Ecto neural progenitor cell (in vitro differentiated cells): ENCODE measurements around the gene GNPTAB.
"Not testable (repeated sequence)": the region's sequence is repeated elsewhere in the genome, so short reads cannot be mapped to it uniquely, and the experiment has no call there.

ENCODE experiments used
- DNase-seq: peaks from one replicate; pipeline ENCODE4 v3.0.0-alpha.2; 2018; ENCODE audit warnings: low spot score

GNPTAB gene

GRCh38 chr12:101852998-101853397 is 22.2 kb upstream of the GNPTAB start:
- no peak for DNase-seq

- DNase-seq, result no peak
Observed at GRCh38 chr12:101850199-101850598, 19.4 kb upstream of the GNPTAB start.

GRCh38 chr12:101847325-101847724 is 16.6 kb upstream of the GNPTAB start:
- no peak for DNase-seq

- no peak for DNase-seq
Observed at GRCh38 chr12:101845137-101845711, 14.5 kb upstream of the GNPTAB start.

- no peak for DNase-seq
Observed at GRCh38 chr12:101841069-101841468, 10.3 kb upstream of the GNPTAB start.

- DNase-seq, result peak; percentile 72
Observed at GRCh38 chr12:101839324-101840283, 8.8 kb upstream of the GNPTAB start.

DNA sequence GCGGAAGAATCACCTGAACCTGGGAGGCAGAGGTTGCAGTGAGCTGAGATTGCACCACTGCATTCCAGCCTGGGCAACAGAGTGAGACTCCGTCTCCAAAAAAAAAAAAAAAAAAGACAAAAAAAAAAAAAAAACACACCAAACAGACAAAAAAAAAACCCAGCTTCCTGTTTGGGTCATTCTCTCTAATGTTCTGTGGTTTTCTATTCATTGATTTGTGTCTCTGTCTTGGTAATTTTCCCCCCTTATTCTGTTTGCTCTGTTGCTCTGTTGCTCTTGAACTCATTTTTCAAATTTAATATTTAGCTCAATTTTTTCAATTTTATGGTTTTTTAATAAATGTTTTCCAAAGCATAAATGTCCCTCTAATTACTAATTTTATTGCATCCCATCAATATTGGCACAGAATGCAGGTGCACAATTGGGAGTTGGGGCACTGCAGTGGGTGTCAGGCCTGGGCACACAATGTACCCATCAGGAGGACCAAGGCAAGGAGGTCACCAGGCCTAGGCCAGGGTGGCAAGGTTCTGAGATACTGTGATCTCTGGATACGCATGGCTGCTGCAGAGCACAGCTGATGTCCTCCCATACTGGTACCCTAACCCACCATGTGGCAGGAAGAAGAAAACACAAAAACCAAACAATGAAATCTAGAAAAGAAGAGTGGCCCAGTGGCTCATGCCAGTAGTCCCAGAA is 8.0 kb upstream of the GNPTAB start:
- no peak for DNase-seq

- DNase-seq, result no peak
Observed at GRCh38 chr12:101832030-101832429, 1.3 kb upstream of the GNPTAB start.

DNA sequence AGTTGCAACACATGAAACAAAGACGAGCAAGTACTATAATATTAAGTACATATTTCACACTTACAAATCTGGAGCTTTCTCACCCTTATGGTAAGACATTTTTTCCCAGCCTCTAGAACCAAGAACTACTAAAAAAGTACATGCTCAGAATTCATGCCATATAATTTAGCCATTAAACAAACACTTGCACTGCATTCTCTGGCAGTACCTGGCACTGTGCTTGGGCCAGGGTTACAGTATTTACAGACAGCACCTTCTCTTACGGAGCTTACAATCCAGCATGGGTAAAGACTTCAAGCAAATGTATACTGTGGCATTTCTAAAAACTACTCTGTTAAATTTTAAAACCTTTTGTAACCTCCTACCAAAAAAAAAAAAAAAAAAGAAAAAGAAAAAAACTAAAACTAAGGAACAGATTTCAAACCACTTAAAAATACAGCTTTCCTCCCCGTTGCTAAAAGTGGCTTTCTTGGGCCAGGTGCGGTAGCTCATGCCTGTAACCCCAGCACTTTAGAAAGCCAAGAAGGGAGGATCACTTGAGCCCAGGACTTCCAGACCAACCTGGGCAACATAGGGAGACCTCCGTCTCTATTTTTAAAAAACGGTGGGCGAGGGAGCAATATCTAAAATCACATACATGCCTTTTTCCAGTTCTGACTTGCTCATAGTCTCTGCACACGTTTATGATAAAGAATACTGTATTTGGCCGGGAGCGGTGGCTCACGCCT is 956 bp downstream of the GNPTAB start:
- no peak for DNase-seq

DNA sequence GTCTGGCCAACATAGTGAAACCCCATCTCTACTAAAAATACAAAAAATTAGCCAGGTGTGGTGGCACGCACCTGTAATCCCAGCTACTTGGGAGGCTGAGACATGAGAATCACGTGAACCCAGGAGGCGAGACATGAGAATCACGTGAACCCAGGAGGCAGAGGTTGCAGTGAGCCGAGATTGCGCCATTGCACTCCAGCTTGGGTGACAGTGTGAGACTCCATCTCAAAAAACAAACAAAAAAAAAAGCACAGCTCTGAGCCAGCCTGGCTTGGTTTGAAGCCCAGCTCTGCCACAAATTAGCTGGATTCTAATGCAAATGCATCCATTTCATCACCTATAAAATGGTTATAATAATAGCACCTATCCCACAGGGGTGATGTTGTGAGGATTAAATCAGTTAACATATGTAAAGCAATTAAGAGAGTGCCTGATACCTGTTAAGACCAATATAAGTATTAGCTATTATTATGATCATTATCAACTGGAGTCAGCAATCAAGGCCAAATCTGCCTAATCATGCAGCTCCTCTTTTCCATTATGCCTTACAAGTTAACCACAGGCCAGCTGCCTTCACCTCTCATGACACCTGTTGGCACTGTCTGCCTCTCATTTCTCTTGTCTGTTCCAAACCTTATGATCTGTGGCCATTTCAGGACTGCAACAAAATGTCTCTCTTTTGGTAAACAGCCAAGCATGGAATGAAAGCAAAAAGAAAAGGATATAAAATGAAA is 2.1 kb downstream of the GNPTAB start:
- no peak for DNase-seq

GRCh38 chr12:101826766-101827368 is 3.9 kb downstream of the GNPTAB start:
- DNase-seq, result no peak

DNA sequence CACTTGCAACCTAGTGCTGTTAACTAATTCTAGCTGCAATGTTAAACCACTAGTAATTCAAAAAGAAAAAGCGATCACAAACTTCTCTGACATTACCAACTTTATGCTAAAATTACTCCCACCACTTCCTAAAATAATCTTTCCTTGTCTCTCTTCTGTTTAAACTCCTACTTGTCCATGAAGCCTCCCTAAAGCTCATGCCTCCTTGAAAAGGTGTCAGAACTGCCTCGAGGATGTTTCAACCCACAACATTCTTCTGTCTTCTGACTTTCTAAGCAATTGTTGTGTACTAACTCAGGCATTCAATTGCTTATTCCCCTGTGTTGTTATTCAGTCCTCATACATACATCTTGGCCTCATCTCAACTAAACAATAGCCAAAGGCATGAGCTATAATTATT is 5.9 kb downstream of the GNPTAB start:
- no peak for DNase-seq

- peak; percentile 66 for DNase-seq
Observed at GRCh38 chr12:101823891-101824290, 6.9 kb downstream of the GNPTAB start.

- no peak for DNase-seq
Observed at GRCh38 chr12:101823039-101823438, 7.7 kb downstream of the GNPTAB start.

- DNase-seq, result no peak
Observed at GRCh38 chr12:101819467-101819866, 11.3 kb downstream of the GNPTAB start.

- not testable (repeated sequence) for DNase-seq
Observed at GRCh38 chr12:101818689-101819088, 12.1 kb downstream of the GNPTAB start.

DNA sequence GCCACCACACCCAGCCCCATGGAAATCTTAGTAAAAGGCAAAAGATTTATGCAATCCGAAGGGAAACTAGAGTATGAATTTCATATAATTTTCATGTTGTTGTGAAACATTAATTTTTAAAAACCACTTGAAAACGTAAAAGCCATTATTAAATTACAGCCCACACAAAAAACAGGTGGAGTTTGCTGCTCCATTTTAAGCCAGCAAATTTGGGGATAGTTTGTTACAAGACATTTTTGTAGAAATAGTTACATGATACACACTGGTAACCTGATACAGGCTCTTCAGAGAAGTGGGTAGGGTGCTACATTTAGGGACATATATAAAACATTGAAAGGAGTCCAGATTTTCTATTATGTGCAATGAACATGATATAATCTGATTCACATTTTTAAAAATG is 17.6 kb downstream of the GNPTAB start:
- no peak for DNase-seq

DNA sequence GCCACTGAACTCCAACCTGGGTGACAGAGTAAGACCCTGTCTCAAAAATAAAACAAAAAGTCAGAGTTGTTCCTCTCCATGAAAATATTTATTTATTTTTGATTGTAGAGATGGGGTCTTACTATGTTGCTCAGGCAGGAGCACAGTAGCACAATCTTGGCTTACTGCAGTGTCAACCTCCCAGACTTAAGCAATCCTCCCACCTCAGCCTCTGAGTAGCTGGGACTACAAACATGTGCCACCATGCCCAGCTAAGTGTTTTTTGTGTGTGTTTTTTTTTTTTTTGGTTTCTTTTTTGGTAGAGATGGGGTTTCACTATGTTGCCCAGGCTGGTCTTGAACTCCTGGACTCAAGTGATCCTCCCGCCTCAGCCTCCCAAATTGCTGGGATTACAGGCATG is 18.0 kb downstream of the GNPTAB start:
- not testable (repeated sequence) for DNase-seq

DNA sequence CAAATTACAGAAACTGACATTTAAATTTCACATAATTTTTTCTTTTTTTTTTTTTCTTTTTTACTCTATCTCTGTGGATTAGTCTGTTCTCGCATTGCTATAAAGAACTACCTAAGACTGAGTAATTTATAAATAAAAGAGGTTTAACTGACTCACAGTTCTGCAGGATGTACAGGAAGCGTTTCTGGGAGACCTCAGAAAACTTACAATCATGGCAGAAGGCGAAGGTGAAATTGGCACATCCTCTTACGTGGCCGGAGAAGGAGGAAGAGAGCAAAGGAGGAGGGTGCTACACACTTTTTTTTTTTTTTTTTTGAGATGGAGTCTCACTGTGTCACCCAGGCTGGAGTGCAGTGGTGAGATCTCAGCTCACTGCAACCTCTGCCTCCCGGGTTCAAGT is 19.4 kb downstream of the GNPTAB start:
- DNase-seq, result not testable (repeated sequence)

GRCh38 chr12:101809208-101809607 is 21.6 kb downstream of the GNPTAB start:
- DNase-seq, result no peak

- no peak for DNase-seq
Observed at GRCh38 chr12:101806265-101806664, 24.5 kb downstream of the GNPTAB start.
